ENCODE measurements around the gene RPL18.
"Not testable (repeated sequence)": the region's sequence is repeated elsewhere in the genome, so short reads cannot be mapped to it uniquely, and the experiment has no call there.

The RPL18 gene

DNA sequence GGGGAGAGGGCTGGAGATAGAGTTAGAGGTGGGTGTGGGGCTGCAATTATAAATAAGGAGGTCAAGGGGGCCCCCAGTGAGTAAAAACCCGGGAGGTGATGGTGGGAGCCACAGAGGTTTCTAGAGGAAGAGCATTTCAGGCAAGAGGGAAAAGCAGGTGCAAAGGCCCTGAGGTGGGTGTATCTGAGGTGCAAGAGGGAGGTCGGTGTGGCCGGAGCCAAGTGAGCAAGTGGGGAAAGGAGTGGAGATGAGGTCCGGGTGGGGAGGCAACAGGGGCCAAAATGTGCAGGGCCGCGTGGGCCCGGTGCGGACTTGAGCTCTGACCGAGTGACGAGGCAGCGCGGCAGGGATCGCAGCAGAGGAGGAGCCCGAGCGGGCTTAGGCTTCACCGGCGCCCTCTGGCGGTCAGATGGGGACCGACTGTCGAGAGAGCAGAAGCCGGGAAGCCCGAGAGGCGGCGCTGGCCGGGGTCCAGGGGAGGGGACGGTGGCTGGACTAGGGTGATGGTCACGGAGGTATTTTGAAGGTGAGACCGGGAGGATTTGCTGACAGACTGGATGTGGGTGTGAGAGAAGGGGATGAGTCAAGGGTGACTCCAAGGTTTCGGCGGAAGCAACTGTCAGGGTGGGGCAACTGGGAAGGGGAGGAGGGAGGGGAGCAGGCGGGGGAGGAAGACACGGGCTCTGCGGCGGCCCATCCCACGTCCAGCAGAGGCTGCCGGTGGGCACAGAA lies 30.1 kb downstream of the RPL18 start:
- peak; percentile 62 to 64 for DNase-seq (ENCODE audit: low read depth in 2 of 2)

DNA sequence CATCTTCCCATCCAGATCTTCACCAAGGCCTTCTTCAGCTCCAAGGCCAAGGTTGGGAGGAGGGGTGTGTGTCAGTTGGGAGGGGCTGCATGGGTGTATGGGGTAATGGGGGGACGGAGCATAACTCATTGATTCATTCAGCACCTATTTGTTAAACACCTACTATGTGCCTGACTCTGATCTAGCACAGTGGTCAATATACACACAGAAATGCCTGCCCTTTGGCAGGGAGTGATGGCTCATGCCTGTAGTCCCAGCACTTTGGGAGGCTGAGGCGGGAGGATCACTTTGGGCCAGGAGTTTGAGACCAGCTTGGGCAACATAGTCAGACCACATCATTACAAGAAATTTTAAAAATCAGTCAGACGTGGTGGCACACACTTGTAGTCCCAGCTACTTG lies 31.6 kb downstream of the RPL18 start:
- DNase-seq (ENCODE audit: low read depth in 2 of 2), result no peak

DNA sequence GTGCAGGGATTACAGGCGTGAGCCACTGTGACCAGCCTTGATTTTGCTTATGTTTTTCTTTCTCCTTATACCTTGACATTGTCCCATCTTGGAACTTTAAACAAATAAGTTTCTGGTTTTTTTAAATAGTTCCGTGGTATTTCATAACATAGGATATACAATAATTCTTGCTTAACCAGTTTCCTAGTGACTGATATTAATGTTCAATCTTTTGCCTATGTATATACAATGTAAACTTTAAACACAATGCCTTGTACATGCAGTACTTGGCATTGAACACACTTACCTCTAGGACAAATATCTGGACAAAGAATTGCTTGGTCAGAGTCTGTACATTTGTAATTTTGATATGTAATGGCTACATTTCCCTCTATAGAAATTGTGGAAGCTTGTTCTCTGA lies 36.8 kb downstream of the RPL18 start:
- DNase-seq (ENCODE audit: low read depth in 2 of 2), result no peak

DNA sequence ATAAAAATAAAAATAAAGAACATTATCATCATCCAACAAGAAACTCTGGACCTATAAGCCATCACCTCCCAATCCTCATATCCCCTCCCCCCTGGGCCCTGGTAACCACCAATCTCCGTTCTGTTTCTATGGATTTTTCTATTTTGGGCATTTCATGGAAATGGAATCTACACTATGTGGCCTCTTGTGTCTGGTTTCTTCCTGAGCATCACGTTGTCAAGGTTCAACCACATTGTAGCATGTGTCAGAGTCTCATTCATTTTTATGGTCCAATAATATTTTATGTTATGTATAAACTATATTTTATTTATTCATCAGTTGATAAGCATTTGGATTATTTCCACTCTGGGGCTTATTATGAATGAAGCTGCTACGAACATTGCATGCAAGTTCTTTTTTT lies 40.1 kb downstream of the RPL18 start:
- no peak for DNase-seq (ENCODE audit: low read depth in 2 of 2)

DNA sequence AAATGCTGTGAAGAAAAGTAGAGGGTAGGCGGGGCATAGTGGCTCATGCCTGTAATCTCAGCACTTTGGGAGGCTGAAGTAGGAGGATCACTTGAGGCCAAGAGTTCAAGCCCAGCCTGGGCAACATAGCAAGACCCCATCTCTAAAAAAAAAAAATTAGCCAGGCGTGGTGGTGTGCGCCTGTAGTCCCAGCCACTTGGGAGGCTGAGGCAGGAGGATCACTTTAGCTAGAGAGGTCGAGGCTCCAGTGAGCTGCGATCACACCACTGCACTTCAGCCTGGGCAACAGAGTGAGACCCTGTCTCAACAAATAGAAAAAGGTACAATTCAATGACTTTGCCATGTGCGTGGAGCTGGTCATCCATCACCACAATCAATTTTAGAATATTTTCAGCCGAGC lies 41.1 kb downstream of the RPL18 start:
- not testable (repeated sequence) for DNase-seq (ENCODE audit: low read depth in 2 of 2)

DNA sequence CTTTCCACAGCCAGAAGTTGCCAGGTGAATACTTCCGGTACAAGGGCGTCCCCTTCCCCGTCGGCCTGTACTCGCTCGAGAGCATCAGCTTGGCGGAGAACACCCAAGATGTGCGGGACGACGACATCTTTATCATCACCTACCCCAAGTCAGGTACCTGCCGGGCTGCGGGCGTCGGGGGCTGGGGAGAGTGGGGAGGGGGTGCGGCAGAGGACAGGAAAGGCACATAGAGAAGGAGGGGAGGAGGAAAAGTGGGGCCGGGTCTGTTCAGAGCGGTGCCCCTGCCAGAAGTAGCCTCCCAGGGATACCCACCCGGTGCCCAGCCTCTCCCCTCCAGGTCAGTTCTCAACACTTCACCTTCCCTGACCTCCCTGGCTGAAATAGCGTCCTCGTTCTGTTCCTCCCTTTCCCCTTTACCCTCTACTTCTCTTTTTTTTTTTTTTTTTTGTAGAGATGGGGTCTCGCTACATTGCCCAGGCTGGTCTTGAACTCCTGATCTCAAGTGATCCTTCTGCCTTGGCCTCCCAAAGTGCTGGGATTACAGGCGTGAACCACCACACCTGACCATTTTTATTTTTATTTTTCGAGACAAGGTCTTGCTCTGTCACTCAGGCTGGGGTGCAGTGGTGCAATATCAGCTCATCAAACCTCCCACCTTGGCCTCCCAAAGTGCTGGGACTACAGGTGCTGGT lies 42.9 kb downstream of the RPL18 start:
- no peak for DNase-seq (ENCODE audit: low read depth in 2 of 2)

DNA sequence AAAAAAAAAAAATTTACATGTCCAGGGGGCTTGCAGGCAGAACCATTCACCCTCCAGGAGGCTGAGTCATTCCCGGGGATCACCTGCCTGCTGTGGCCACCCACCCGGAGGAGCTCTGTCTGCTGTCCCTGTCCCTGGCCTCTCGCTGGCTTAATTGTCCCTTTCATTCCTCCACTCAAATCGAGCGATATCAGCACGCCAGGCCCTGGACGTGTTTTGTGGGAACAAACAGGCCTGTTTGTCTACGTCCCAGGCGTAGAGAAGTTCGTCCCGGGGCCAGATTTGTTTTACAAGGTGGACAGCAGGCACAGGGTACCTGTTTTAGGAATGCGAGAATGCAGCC lies 45.8 kb downstream of the RPL18 start:
- DNase-seq (ENCODE audit: low read depth in 2 of 2), result no peak

DNA sequence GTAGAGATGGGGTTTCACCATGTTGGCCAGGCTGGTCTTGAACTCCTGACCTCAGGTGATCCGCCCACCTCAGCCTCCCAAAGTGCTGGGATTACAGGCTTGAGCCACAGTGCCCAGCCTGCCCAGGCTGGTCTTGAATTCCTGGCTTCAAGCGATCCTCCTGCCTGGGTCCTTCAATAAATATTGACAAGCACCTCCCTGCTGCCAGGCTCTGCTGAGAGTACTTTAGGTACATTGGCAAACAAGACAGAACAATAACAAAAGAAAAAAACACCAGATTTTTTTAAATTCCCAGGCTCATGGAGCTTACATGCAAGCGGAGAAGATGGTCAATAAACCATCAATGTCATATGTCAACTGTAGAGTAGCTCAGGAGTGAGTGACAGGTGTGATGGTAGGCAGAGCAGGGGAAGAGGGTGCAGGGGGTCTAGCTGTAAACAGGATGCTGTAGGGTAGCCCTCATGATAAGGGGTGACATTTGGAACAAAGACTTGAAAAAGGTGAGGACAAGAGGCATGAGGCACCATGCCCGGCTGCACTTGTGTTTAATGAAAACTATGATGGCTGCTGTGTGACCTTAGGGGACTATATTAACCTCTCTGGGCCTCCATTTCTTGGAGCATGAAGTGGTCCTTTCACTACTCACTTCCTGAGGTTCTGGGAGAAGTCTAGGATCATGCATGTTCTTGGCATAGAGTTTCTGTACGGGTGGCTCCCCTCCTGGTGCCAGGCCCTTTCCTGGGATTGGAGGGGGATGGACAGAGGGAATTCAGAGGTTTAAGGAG lies 47.4 kb downstream of the RPL18 start:
- no peak for DNase-seq (ENCODE audit: low read depth in 2 of 2)

DNA sequence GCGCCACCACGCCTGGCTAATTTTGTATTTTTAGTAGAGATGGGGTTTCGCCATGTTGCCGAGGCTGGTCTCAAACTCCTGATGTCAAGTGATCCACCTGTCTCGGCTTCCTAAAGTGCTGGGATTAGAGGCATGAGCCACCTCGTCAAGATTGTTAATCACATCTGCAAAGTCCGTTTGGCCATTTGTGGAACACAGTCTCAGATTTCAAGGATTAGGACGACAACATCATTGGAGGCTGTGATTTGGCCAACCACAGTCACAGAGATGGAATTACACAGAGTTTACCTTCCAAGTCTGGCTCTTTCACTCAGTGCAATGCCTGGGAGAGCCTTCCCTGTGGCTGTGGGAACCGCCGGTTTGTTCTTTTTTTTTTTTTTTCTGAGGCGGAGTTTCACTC lies 49.2 kb downstream of the RPL18 start:
- DNase-seq (ENCODE audit: low read depth in 2 of 2), result no peak

DNA sequence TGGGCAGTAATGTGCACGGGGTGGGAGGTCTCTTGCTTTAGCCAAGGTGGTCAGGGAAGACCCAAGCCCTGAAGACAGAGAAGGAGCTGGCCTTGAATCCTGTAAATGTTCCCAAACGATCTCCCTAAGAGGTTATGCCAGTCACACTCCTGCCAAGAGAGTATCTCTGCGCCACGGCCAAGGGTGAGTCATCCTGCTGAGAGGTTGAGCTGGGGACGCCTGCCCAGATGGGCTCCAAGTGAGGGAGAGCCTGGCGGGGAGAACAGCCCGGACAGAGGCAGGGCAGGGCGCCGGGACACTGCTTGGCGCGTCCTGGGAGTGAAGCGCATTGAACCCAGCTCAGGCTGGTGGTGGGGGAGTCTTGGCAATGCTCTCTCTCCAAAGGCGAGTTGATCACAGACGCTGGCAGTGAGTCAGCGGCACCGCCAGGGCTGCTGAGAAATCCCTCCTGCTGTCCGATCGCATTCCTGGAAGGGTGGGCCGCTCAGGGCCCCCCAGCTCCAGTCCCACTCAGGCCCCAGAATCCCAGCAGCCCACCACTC lies 50.6 kb downstream of the RPL18 start:
- DNase-seq (ENCODE audit: low read depth in 2 of 2), result no peak

Measured in activated CD8-positive, alpha-beta memory T cell treated with anti-CD3 and anti-CD28 coated beads for 4 hours (primary cell).